Common myeloid progenitor, CD34-positive (primary cell): ENCODE data around the gene PSMD5. TPM values are rescaled to one million over a fixed set of nuclear protein-coding genes. Genes with fewer than 3 reads are reported as not detected.

Experiments
- CTCF ChIA-PET: fragments of 350-600 bp; sonication (Branson Sonifier 250); formaldehyde crosslinking; loops from one replicate; lab custom pipeline; 2021; ENCODE audit warnings: antibody characterized with exemption; lab: Charles Lee
- POLR2A ChIA-PET: fragments of 350-600 bp; sonication (Branson Sonifier 250); formaldehyde crosslinking; loops from one replicate; lab custom pipeline; 2021; ENCODE audit warnings: antibody characterized with exemption; lab: Charles Lee
- DNase-seq, 3 donors: peaks; one replicate each; pipeline versions ENCODE4 v3.0.0 to v3.0.0-alpha.2; 2013
- H3K27ac ChIP-seq, 2 experiments: 1 replicate in 1 of 2; 2 replicates in 1 of 2; pipeline ENCODE4 v1.7.0; 2013; ENCODE audit warnings: inconsistent platforms in 2 of 2, low read length in 2 of 2, mild to moderate bottlenecking in 2 of 2, low read depth in 1 of 2, moderate library complexity in 1 of 2; ENCODE audit not compliant: severe bottlenecking in 2 of 2, insufficient read depth in 1 of 2, poor library complexity in 1 of 2
- H3K27me3 ChIP-seq, 5 experiments: replicated peaks in 2 of 5; 1 replicate in 3 of 5; 2 replicates in 2 of 5; pipeline versions ENCODE4 v1.6.1 to v1.7.0; 2013; ENCODE audit warnings: low read length in 4 of 5, mild to moderate bottlenecking in 2 of 5, moderate library complexity in 2 of 5, inconsistent platforms in 1 of 5; ENCODE audit not compliant: insufficient read depth in 5 of 5, control insufficient read depth in 4 of 5
- H3K36me3 ChIP-seq, 4 experiments: 1 replicate in 2 of 4; 2 replicates in 2 of 4; pipeline versions ENCODE4 v1.6.1 to v1.7.0; 2013; ENCODE audit warnings: low read length in 3 of 4, control low read depth in 1 of 4, mild to moderate bottlenecking in 1 of 4; ENCODE audit not compliant: control insufficient read depth in 4 of 4, insufficient read depth in 4 of 4
- H3K4me1 ChIP-seq, 4 experiments: 1 replicate in 3 of 4; 2 replicates in 1 of 4; pipeline versions ENCODE4 v1.6.1 to v1.7.1; 2013; ENCODE audit warnings: low read length in 3 of 4, mild to moderate bottlenecking in 3 of 4, control low read depth in 1 of 4, inconsistent platforms in 1 of 4, moderate library complexity in 1 of 4; ENCODE audit not compliant: control insufficient read depth in 4 of 4, insufficient read depth in 4 of 4; ENCODE audit errors: control extremely low read depth in 1 of 4
- H3K4me3 ChIP-seq, 7 experiments: 1 replicate in 4 of 7; 2 replicates in 3 of 7; pipeline versions ENCODE4 v1.5.1 to v1.7.0; 2013; ENCODE audit warnings: mild to moderate bottlenecking in 7 of 7, low read length in 6 of 7, moderate library complexity in 6 of 7, inconsistent platforms in 2 of 7, low read depth in 2 of 7, control low read depth in 1 of 7; ENCODE audit not compliant: insufficient read depth in 4 of 7, control insufficient read depth in 1 of 7; ENCODE audit errors: extremely low read depth in 1 of 7
- H3K9me3 ChIP-seq, 5 experiments: 1 replicate in 4 of 5; 2 replicates in 1 of 5; pipeline versions ENCODE4 v1.6.1 to v1.7.1; 2013; ENCODE audit warnings: low read length in 4 of 5, mild to moderate bottlenecking in 2 of 5, inconsistent platforms in 1 of 5, low read depth in 1 of 5, moderate library complexity in 1 of 5; ENCODE audit not compliant: control insufficient read depth in 4 of 5, insufficient read depth in 2 of 5; ENCODE audit errors: control extremely low read depth in 1 of 5
- WGBS: methylation state at CpG from one replicate; pipeline ENCODE4 v1.1.5; 2013; ENCODE audit not compliant: insufficient coverage; 5-methylcytosine and 5-hydroxymethylcytosine counted together
- polyA plus RNA-seq: library from polyadenylated mRNA; unstranded; fragments of 120-200 nt; gene quantifications from one replicate; pipeline ENCODE4 v1.2.1, GENCODE V29; 2013

The PSMD5 gene
- polyA plus RNA-seq, result 19.7 TPM

DNA sequence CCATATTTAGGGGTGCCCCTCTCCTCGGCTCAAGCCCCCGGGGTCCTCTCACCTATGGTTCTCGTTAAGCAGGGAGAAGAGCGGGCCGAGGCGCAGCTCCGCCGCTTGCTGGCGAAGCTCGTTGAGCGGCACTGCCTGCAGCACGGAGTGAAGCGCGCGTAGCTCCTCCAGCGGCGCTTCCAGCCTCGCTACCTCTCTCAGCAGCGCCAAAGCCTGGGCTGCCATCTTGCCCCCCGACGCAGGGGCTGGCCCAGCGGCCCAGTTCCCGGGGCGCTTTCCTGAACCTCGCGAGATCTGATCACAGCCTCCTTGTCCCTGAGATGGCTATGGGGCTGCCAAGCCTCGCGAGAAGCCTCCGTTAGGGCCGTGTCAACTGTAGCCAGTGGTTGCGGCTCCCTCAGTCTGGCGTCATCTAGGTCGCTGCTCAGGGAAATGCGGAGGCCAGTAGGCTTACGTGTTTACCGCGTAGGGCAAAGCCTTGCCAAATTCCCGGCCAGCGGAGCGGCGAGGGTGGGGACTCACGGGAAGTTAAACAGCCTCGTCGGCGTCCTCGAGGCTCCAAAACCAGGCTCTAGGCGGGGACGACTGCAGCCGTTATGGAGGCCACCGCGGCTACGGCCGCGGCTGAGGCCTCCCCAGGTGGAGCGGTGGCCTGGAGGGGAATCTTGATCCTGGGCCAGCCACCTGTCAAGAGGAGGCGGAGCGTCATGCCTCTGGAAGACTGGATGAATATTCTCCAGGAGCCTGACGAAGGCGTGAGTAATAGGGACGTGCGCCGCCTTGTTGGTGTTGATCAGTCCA lies at the start of gene PSMD5:
Gene PSMD5, minus strand, starts transcription at position 238 of the 801 bp plus-strand sequence. Its CDS starts 13 bp downstream, at position 225.
- ChIA-PET POLR2A (interaction anchor here (1.1 kb wide), 1 partner anchor 49 kb away, joined by 6 read pairs; a partner anchor contains a TSS), CTCF (interaction anchor here (1.0 to 1.6 kb wide), 3 partner anchors 25 to 49 kb away, joined by 3 to 8 read pairs (median 5); partner anchors contain the start of gene FBXW2)
- peak; percentile 99 for DNase-seq
- Histone ChIP-seq H3K36me3 (peaks cover 0 to 17% (median 3%) of the 10 kb centered on the region in 4 experiments), H3K27ac (peak within 1 kb of the TSS; percentile 86 to 96), H3K9me3 (no peaks in the 10 kb centered on the region), H3K4me3 (peak within 1 kb of the TSS; percentile 58 to 97 (median 87)), H3K27me3 (no peaks in the 10 kb centered on the region), H3K4me1 (peaks cover 0 to 24% (median 10%) of the 10 kb centered on the region in 4 experiments)
- 10% methylated on average over 39 of the region's 62 CpGs for WGBS

DNA sequence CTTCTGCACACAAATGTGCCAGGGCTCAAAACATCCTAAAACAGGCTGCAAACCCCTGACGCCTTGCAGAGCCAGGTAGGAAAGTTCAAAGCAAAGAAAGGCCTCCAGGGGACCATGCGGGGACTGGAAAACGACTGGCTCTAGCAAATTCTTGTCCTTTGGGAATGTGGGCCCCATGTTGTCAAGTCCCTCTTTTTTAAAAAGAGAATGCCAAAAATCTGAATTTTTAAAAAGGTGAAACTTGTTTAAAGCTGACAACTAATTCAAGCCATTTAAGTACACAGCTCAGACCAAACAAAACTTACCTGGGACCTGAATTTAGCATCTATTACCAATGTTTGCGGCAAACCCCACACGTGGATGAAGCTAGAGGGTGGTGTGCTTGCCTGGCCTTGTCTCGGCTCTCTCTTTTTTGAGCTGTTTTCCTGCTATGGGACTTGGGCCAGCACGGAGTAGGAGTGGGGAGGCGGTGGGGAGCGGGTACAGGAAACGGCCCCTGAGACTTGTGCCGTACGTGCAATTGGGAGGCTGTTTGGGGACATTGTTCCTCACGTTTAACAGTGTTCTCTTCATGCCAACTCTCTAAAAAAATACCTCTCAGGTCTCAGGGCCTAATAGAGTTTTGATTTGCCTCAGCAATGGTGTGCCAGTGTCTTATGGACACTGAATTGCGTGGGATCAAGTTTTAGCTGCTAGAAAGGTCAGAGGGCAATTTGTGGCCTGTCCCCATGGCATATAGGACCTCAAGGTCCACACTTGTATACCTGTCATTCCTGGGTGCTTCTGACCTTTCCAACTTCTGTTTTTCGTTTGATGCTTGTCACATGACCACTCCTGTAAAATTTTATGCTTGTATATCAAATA lies 49.4 kb upstream of the PSMD5 start:
- Histone ChIP-seq H3K27me3 (no peaks in the 10 kb centered on the region), H3K27ac (peak overlapping the region in 1 of 2 experiments; percentile 28), H3K4me3 (peak overlapping the region in 1 of 7 experiments; percentile 46), H3K36me3 (no peaks in the 10 kb centered on the region), H3K9me3 (no peaks in the 10 kb centered on the region), H3K4me1 (peaks cover 13 to 47% (median 40%) of the 10 kb centered on the region in 4 experiments)
- ChIA-PET POLR2A (interaction anchor here (1.0 to 2.8 kb wide), 4 partner anchors 8 to 42 kb away, joined by 3 to 8 read pairs (median 3); no protein-coding TSS in a partner anchor), CTCF (interaction anchor here (0.7 to 2.8 kb wide), 6 partner anchors 13 to 45 kb away, joined by 3 to 13 read pairs (median 4); partner anchors contain the start of gene PHF19)
- DNase-seq, result no peak
- WGBS, result 46% methylated on average over 6 of the region's 15 CpGs

DNA sequence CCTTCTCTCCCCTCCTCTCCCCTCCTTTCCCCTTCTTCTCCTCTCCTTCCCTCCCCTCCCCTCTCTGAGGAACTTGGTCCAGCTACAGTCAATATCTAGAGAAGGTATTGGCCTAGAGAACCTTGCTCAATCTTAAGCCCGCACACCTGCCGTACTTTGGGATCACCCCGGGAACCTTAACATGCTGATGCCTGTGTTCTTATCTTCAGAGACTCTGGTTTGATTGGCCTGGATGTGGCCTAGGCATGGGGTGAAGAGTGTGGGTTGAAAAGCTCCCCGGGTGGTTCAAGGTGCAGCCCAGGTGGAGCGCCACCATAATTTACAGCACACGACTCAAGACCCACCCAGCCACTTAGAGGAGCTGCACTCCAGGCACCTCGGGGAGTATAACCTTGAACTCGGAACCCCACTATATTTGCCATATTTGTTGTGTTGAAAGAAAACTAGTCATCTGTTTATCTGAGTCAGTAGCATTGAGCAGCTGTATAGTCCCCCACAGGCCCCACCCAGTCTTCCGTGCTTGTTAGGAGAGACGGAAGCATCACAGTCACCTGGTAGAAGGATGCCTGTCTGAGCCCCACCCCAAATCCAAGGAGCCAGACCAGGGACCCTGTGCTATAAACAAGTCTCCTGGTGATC lies 48.6 kb upstream of the PSMD5 start:
- no peak for DNase-seq
- Histone ChIP-seq H3K4me1 (peaks cover 13 to 45% (median 36%) of the 10 kb centered on the region in 4 experiments), H3K27ac (no peak overlapping the region), H3K4me3 (no peak overlapping the region), H3K36me3 (no peaks in the 10 kb centered on the region), H3K27me3 (no peaks in the 10 kb centered on the region), H3K9me3 (no peaks in the 10 kb centered on the region)
- 93% methylated on average over 4 of the region's 10 CpGs for WGBS
- CTCF ChIA-PET, result interaction anchor here (0.7 to 2.8 kb wide), 3 partner anchors 12 to 20 kb away, joined by 4 to 13 read pairs (median 4); partner anchors contain the start of gene PHF19
- POLR2A ChIA-PET, result interaction anchor here (1.0 to 2.8 kb wide), 3 partner anchors 7 to 38 kb away, joined by 3 to 8 read pairs (median 3); no protein-coding TSS in a partner anchor

DNA sequence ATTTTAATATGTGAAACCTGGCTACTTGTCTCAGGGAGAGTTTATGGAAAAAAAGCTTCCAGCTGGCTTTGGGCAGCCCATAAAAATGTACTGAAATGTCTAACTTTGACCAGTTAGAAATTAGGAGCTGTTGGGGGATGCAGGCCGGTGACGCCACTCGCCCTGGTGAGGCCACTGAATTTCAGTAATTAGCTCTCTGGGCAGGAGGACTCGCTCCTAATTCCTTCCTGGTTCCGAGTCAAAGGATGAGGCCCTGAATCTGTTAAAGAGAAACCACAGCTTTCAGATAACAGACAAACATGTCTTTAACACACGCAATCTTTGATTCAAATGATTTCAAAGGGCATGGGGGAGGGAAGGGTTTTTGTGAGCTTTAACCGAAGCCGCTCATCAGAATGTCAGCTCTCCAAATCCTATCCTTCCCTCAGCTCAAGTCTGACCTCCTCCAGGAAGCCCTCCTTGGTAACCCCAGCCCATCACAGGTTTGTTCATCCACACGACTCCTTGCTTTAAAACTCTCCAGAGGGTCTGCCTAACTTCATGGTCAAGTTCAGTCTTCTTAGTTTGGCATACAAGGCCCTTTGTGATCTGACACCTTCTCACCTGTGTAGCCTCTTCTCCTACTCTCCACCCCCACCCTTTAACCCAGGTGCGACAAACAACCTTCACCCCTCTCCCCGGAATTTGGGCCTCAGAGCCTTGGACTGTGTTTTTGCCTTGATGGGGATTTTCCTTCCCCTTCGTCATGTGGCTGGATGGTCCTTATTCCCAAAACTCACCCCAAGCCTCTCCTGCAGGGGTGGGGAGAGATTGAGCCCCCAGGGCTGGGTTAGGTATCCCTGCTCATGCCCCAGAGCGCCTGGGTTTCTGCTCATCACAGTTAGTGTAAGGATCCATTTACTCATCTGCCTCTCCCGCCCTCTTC lies 47.9 kb upstream of the PSMD5 start:
- WGBS, result 76% methylated on average over 12 of the region's 14 CpGs
- Histone ChIP-seq H3K27ac (no peak overlapping the region), H3K27me3 (no peaks in the 10 kb centered on the region), H3K4me1 (peaks cover 13 to 51% (median 44%) of the 10 kb centered on the region in 4 experiments), H3K4me3 (no peak overlapping the region), H3K36me3 (no peaks in the 10 kb centered on the region), H3K9me3 (no peaks in the 10 kb centered on the region)
- ChIA-PET POLR2A (interaction anchor here (1.0 to 1.2 kb wide), 2 partner anchors 13 to 31 kb away, joined by 3 to 5 read pairs; partner anchors contain the start of gene PHF19), CTCF (interaction anchor here (0.6 to 2.8 kb wide), 4 partner anchors 14 to 41 kb away, joined by 3 to 13 read pairs (median 4); partner anchors contain the start of gene PHF19)
- no peak for DNase-seq

DNA sequence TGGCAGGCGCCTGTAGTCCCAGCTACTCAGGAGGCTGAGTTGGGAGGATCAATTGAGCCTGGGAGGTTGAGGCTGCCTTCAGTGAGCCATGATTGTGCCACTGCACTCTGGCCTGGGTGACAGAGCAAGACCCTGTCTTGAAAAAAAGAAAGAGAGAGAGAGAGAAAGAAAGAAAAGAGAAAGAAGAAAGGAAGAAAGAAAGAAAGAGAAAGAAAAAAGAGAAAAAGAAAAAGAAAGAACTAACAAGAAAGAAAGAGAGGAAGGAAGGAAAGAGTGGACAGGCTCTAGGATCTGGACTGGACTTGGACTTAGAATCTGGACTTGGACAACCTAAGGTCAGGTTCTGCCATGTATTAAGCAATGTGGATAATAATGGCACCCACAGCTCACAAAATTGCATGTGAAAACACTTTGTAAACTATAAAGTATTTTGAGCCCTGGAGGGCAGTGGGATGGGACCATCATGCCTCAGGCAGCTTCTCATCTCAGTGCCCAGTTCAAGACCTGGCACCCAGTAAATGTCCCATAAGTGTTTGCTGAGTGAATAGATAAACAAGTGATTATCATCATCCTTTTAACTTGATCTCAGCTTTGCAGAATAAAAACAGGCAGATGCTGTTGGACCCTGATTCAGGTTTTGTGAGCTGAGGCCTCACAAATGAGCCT lies 47.0 kb upstream of the PSMD5 start:
- WGBS, result 100% methylated on average over 1 of the region's 1 CpG
- no peaks in the 10 kb centered on the region for H3K9me3 ChIP-seq
- DNase-seq, result no peak
- no peak overlapping the region for H3K4me3 ChIP-seq
- H3K27ac ChIP-seq, result no peak overlapping the region
- H3K36me3 ChIP-seq, result no peaks in the 10 kb centered on the region
- ChIA-PET CTCF (interaction anchor here (0.6 to 2.8 kb wide), 4 partner anchors 13 to 42 kb away, joined by 3 to 13 read pairs (median 4); partner anchors contain the start of gene PHF19), POLR2A (interaction anchor here (0.8 to 1.2 kb wide), 2 partner anchors 12 to 1230 kb away, joined by 3 to 5 read pairs; partner anchors contain the start of gene PHF19)
- no peaks in the 10 kb centered on the region for H3K27me3 ChIP-seq
- H3K4me1 ChIP-seq, result peaks cover 13 to 52% (median 44%) of the 10 kb centered on the region in 4 experiments
